GM23338 (cell line): ENCODE measurements around the gene ACAD8. TPM values are rescaled to one million over a fixed set of nuclear protein-coding genes. Genes with fewer than 3 reads are reported as not detected.

Experiments used
- CTCF ChIP-seq, 2 experiments: fragments of 200-600 bp in 1 of 2; sonication (generic) in 1 of 2; conservative IDR thresholded peaks; 2 replicates each; pipeline versions ENCODE4 v1.5.1 to v1.6.1; 2016 to 2017; ENCODE audit warnings: antibody characterized with exemption in 2 of 2, low read depth in 2 of 2, mild to moderate bottlenecking in 2 of 2, moderate library complexity in 1 of 2
- ETS1 ChIP-seq: IDR thresholded peaks from 2 replicates; pipeline ENCODE4 v1.6.1; 2016; ENCODE audit warnings: antibody characterized with exemption
- JUNB ChIP-seq: IDR thresholded peaks from one replicate; pipeline ENCODE4 v1.6.1; 2016; ENCODE audit warnings: antibody characterized with exemption; ENCODE audit not compliant: unreplicated experiment
- STAT1 ChIP-seq: IDR thresholded peaks from one replicate; pipeline ENCODE4 v1.6.1; 2016; ENCODE audit warnings: antibody characterized with exemption; ENCODE audit not compliant: unreplicated experiment
- ZNF114 ChIP-seq: fragments of 250-450 bp; sonication (Bioruptor Pico); IDR thresholded peaks from 2 replicates; pipeline ENCODE4 v1.5.0; 2020; ENCODE audit warnings: mild to moderate bottlenecking, moderate library complexity
- ZNF331 ChIP-seq: fragments of 250-450 bp; sonication (Bioruptor Pico); IDR thresholded peaks from 2 replicates; pipeline ENCODE4 v1.5.0; 2020; ENCODE audit warnings: low read depth, mild to moderate bottlenecking, moderate library complexity
- ZNF462 ChIP-seq: fragments of 250-450 bp; sonication (Bioruptor Pico); IDR thresholded peaks from 2 replicates; pipeline ENCODE4 v1.5.0; 2020; ENCODE audit warnings: mild to moderate bottlenecking, moderate library complexity
- polyA plus RNA-seq: library from polyadenylated mRNA; unstranded; fragments of >200 nt; fragmentation: Nextera tagmentation; extraction: Ambion mirVana; gene quantifications from 2 replicates; pipeline ENCODE4 v1.2.1, GENCODE V29; 2016
- total RNA-seq: library from RNA; depleted of rRNA; stranded (reverse); fragments of >200 nt; shearing (Covaris generic); gene quantifications from 2 replicates; pipeline ENCODE4 v1.2.3, GENCODE V29; 2014

The ACAD8 gene
- total and polyA plus RNA-seq, 2 experiments from 2014 or later = 43.2 to 65.4 TPM

- TF ChIP-seq ZNF462 (CRISPR knock-in tag) (no peak), ZNF114 (CRISPR knock-in tag) (no peak), ZNF331 (no peak), CTCF (conservative IDR thresholded peaks at IDR 0.05; ENCODE audit: low read depth in 2 of 2) (no peak), STAT1 (no peak), ETS1 (no peak), JUNB (no peak)
Measured at GRCh38 chr11:134228625-134229024, 24.7 kb upstream of the ACAD8 start (continued).
